ENCODE results near the gene BRF1. TPM values are rescaled to one million over a fixed set of nuclear protein-coding genes. Genes with fewer than 3 reads are reported as not detected.

Gene BRF1
- total and polyA plus RNA-seq, 2 of the 13 experiments (the other 11 are each of a cell fraction or from before 2014, with no cell fraction given) = 5.1 to 11.0 TPM

DNA sequence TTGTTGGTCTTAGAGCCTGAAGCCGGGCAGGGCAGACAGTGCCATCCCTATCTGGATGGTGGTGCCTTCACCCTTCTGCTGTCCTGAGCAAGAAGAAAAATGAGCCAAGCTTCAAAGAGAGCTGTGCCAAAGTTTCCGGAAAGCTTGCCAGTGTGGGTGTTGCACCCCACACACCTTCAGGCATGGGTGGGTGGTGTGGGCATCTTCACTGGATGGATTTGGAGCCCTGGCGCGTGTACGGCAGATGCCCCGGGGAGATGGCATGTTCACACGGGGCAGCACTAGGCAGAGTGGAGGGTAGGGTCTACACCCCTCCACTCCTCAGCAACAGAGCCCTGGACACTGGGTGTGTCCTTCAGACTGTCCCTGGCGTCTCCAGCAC lies 46.8 kb upstream of the BRF1 start:
- in situ Hi-C loops (cut with HindIII; ENCODE audit: extremely low pct_ligation_motif_present, low pct_unique_long_range_greater_than_20kb) = no loop called here
- 94% methylated on average over 7 of the region's 8 CpGs for WGBS (ENCODE audit: low lambda C conversion rate)
- H3K4me2 ChIP-seq (ENCODE audit: low read depth, low read length) = no peak overlapping the region
- no peaks in the 10 kb centered on the region for H3K9me3 ChIP-seq (ENCODE audit: low read length)
- H3K27me3 ChIP-seq (ENCODE audit: control insufficient read depth in 1 of 2, insufficient read depth in 2 of 2, low read length in 2 of 2) = no peaks in the 10 kb centered on the region
- peaks cover 2% of the 10 kb centered on the region for H3K79me2 ChIP-seq (ENCODE audit: insufficient read depth, low read length)
- 0 out of 2 replicates have a peak, but pooled peaks cover 8% of the 10 kb centered on the region for H4K20me1 ChIP-seq (ENCODE audit: insufficient read depth, low read length)
- no peak overlapping the region for H3K9ac ChIP-seq (ENCODE audit: insufficient read depth, low read depth, low read length)
- H2AFZ ChIP-seq (ENCODE audit: low read length) = no peak overlapping the region
- CTCF ChIA-PET (ENCODE audit: low intra/inter-chr PET ratio, low total read pairs) = no interaction called here
- no peaks in the 10 kb centered on the region for H3K36me3 ChIP-seq (replicated peaks in 1 of 2; ENCODE audit: control insufficient read depth in 1 of 2, insufficient read depth in 2 of 2, low read length in 2 of 2)
- no peak overlapping the region for H3K4me3 ChIP-seq (replicated peaks in 1 of 3; ENCODE audit: insufficient read depth in 1 of 3, low read depth in 2 of 3, low read length in 3 of 3)
- intact Hi-C loops (cut with micrococcal nuclease; ENCODE audit: unreplicated experiment) = no loop called here
- TF ChIP-seq, protein P1, sequence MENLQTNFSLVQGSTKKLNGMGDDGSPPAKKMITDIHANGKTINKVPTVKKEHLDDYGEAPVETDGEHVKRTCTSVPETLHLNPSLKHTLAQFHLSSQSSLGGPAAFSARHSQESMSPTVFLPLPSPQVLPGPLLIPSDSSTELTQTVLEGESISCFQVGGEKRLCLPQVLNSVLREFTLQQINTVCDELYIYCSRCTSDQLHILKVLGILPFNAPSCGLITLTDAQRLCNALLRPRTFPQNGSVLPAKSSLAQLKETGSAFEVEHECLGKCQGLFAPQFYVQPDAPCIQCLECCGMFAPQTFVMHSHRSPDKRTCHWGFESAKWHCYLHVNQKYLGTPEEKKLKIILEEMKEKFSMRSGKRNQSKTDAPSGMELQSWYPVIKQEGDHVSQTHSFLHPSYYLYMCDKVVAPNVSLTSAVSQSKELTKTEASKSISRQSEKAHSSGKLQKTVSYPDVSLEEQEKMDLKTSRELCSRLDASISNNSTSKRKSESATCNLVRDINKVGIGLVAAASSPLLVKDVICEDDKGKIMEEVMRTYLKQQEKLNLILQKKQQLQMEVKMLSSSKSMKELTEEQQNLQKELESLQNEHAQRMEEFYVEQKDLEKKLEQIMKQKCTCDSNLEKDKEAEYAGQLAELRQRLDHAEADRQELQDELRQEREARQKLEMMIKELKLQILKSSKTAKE (CRISPR knock-in tag; IDR thresholded peaks at IDR 0.05; ENCODE audit: borderline replicate concordance) = no peak
- TF ChIP-seq ZNF839 (CRISPR knock-in tag; IDR thresholded peaks at IDR 0.05; ENCODE audit: borderline replicate concordance) (no peak), ZNF431 (CRISPR knock-in tag; IDR thresholded peaks at IDR 0.05; ENCODE audit: borderline replicate concordance, low read depth) (no peak)
- ATAC-seq = no peak
- POLR2A ChIA-PET = no interaction called here
- no peak overlapping the region for H3K27ac ChIP-seq (ENCODE audit: extremely low read length, insufficient read depth, low read length)
- no peak for DNase-seq (ENCODE audit: low spot score)
- H3K4me1 ChIP-seq (ENCODE audit: insufficient read depth, low read length) = peaks cover 31% of the 10 kb centered on the region
- FAIRE-seq = no peak
- no TSS peak for BruUV-seq (replicated peaks)

DNA sequence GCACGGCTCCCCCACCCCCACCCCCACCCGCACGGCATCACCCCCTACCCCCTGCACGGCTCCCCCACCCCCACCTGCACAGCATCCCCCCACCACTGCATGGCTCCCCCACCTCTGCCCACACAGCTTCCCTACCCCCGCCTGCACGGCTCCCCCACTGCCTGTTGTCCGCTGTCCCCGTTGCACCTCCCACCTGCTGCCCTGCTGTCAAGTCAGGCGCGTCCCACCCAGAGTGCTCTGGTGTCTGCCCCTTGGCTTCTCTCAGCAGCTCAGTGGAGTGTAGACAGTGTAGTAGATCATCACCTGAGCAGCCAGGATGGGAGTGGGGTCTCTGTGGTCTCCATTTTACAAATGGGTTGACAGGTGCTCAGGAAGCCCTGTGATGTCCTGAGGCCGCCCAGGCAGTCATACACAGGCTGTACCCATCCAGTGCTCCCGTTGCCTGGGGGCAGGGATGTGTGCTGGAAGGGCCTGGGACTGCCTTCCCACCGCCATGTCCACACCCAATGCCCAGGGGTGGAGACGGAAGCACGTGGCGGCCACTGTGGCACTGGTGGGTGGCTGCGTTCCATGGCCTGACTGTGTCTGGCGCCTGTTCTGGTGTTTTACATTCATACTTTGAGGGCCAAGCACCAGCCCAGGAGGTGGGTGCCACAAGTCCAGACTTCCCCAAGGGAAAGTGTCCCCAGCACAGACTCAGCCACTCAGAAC lies 46.2 kb upstream of the BRF1 start:
- WGBS (ENCODE audit: low lambda C conversion rate) = 96% methylated on average over 10 of the region's 18 CpGs
- in situ Hi-C loops (cut with HindIII; ENCODE audit: extremely low pct_ligation_motif_present, low pct_unique_long_range_greater_than_20kb) = no loop called here
- TF ChIP-seq, protein P2, sequence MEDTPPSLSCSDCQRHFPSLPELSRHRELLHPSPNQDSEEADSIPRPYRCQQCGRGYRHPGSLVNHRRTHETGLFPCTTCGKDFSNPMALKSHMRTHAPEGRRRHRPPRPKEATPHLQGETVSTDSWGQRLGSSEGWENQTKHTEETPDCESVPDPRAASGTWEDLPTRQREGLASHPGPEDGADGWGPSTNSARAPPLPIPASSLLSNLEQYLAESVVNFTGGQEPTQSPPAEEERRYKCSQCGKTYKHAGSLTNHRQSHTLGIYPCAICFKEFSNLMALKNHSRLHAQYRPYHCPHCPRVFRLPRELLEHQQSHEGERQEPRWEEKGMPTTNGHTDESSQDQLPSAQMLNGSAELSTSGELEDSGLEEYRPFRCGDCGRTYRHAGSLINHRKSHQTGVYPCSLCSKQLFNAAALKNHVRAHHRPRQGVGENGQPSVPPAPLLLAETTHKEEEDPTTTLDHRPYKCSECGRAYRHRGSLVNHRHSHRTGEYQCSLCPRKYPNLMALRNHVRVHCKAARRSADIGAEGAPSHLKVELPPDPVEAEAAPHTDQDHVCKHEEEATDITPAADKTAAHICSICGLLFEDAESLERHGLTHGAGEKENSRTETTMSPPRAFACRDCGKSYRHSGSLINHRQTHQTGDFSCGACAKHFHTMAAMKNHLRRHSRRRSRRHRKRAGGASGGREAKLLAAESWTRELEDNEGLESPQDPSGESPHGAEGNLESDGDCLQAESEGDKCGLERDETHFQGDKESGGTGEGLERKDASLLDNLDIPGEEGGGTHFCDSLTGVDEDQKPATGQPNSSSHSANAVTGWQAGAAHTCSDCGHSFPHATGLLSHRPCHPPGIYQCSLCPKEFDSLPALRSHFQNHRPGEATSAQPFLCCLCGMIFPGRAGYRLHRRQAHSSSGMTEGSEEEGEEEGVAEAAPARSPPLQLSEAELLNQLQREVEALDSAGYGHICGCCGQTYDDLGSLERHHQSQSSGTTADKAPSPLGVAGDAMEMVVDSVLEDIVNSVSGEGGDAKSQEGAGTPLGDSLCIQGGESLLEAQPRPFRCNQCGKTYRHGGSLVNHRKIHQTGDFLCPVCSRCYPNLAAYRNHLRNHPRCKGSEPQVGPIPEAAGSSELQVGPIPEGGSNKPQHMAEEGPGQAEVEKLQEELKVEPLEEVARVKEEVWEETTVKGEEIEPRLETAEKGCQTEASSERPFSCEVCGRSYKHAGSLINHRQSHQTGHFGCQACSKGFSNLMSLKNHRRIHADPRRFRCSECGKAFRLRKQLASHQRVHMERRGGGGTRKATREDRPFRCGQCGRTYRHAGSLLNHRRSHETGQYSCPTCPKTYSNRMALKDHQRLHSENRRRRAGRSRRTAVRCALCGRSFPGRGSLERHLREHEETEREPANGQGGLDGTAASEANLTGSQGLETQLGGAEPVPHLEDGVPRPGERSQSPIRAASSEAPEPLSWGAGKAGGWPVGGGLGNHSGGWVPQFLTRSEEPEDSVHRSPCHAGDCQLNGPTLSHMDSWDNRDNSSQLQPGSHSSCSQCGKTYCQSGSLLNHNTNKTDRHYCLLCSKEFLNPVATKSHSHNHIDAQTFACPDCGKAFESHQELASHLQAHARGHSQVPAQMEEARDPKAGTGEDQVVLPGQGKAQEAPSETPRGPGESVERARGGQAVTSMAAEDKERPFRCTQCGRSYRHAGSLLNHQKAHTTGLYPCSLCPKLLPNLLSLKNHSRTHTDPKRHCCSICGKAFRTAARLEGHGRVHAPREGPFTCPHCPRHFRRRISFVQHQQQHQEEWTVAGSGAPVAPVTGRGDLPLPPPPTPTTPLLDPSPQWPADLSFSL (CRISPR knock-in tag; IDR thresholded peaks at IDR 0.05) = no peak
- TF ChIP-seq, protein P3, sequence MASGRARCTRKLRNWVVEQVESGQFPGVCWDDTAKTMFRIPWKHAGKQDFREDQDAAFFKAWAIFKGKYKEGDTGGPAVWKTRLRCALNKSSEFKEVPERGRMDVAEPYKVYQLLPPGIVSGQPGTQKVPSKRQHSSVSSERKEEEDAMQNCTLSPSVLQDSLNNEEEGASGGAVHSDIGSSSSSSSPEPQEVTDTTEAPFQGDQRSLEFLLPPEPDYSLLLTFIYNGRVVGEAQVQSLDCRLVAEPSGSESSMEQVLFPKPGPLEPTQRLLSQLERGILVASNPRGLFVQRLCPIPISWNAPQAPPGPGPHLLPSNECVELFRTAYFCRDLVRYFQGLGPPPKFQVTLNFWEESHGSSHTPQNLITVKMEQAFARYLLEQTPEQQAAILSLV (CRISPR knock-in tag; IDR thresholded peaks at IDR 0.05; ENCODE audit: borderline replicate concordance) = no peak
- TF ChIP-seq ZNF329 (CRISPR knock-in tag; IDR thresholded peaks at IDR 0.05; ENCODE audit: low read depth) = no peak
- no peak for TF ChIP-seq MAF1 (CRISPR knock-in tag; IDR thresholded peaks at IDR 0.05; ENCODE audit: borderline replicate concordance)

More for the DNA sequence above, 46.2 kb upstream of the BRF1 start:
- Histone ChIP-seq H3K4me3 (replicated peaks in 1 of 3; ENCODE audit: insufficient read depth in 1 of 3, low read depth in 2 of 3, low read length in 3 of 3) (no peak overlapping the region), H3K9ac (ENCODE audit: insufficient read depth, low read depth, low read length) (no peak overlapping the region), H3K79me2 (ENCODE audit: insufficient read depth, low read length) (peaks cover 2% of the 10 kb centered on the region), H3K36me3 (replicated peaks in 1 of 2; ENCODE audit: control insufficient read depth in 1 of 2, insufficient read depth in 2 of 2, low read length in 2 of 2) (no peaks in the 10 kb centered on the region), H3K4me1 (ENCODE audit: insufficient read depth, low read length) (peaks cover 30% of the 10 kb centered on the region), H3K9me3 (ENCODE audit: low read length) (no peaks in the 10 kb centered on the region), H4K20me1 (ENCODE audit: insufficient read depth, low read length) (0 out of 2 replicates have a peak, but pooled peaks cover 8% of the 10 kb centered on the region), H3K27me3 (ENCODE audit: control insufficient read depth in 1 of 2, insufficient read depth in 2 of 2, low read length in 2 of 2) (no peaks in the 10 kb centered on the region), H2AFZ (ENCODE audit: low read length) (no peak overlapping the region), H3K4me2 (ENCODE audit: low read depth, low read length) (no peak overlapping the region), H3K27ac (ENCODE audit: extremely low read length, insufficient read depth, low read length) (no peak overlapping the region)
- CTCF ChIA-PET (ENCODE audit: low intra/inter-chr PET ratio, low total read pairs) = no interaction called here
- POLR2A ChIA-PET = no interaction called here
- intact Hi-C loops (cut with micrococcal nuclease; ENCODE audit: unreplicated experiment) = no loop called here
- DNase-seq (ENCODE audit: low spot score) (no peak), ATAC-seq (no peak), FAIRE-seq (no peak)
- BruUV-seq (replicated peaks) = no TSS peak

Measured in HepG2 (cell line).